Measurements from ENCODE around the gene NDUFB7. TPM values are rescaled to one million over a fixed set of nuclear protein-coding genes. Genes with fewer than 3 reads are reported as not detected.

NDUFB7 gene
- total and polyA plus RNA-seq, 2 of the 8 experiments (the other 6 are each of a cell fraction or from before 2014, with no cell fraction given), result 151 to 740 TPM

DNA sequence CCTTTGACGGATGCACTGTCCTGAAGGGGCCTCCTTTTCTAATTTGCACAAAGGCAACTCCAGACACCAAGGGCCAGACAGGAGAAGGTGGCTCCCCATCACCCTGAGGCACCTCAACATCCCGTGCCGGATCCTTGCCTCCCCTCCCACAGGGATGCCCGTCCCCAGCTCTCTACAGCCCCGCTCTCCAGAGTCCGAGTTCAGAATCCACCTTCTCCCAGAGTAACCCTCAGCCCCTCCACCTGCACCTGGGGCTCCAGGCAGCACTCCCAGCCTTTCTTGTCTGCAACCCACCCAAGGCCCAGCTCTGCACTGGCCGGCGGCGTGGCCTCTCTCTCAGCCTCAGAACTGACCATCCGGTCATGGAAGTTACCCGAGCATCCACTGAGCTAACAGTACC is 4.8 kb downstream of the NDUFB7 start:
- no peak overlapping the region for H2AK5ac ChIP-seq (ENCODE audit: low read depth, low read length)
- no peak overlapping the region for H2AFZ ChIP-seq (ENCODE audit: low read length)
- H3K27ac ChIP-seq (ENCODE audit: low read depth, low read length), result no peak overlapping the region
- no peak overlapping the region for H2BK12ac ChIP-seq (ENCODE audit: low read depth, low read length)
- no peak overlapping the region for H3K56ac ChIP-seq (replicated peaks; ENCODE audit: insufficient read length, low read depth, low read length)
- H3K27me3 ChIP-seq (replicated peaks in 1 of 4; ENCODE audit: control insufficient read depth in 3 of 4, extremely low read depth in 1 of 4, insufficient read depth in 3 of 4, low read length in 3 of 4), result no peaks in the 10 kb centered on the region
- peaks cover 0 to 24% (median 20%) of the 10 kb centered on the region in 4 experiments; a peak in 6 of 7 replicates for H3K4me1 ChIP-seq (replicated peaks in 1 of 4; ENCODE audit: control insufficient read depth in 3 of 4, insufficient read depth in 4 of 4, low read length in 3 of 4)
- peaks cover 0 to 15% of the 10 kb centered on the region in 2 experiments for H4K20me1 ChIP-seq (replicated peaks in 1 of 2; ENCODE audit: control insufficient read depth in 1 of 2, insufficient read depth in 2 of 2, low read length in 2 of 2)
- H2BK20ac ChIP-seq (ENCODE audit: low read length), result no peak overlapping the region
- no peak overlapping the region for H2BK120ac ChIP-seq (replicated peaks; ENCODE audit: low read depth, low read length)
- H4K8ac ChIP-seq (ENCODE audit: extremely low read depth, insufficient read depth, low read length), result no peak overlapping the region; the same call in 1 of the 2 replicates
- no peak overlapping the region for H3K18ac ChIP-seq (ENCODE audit: extremely low read depth, low read length)
- DNase-seq (ENCODE audit: low read depth in 1 of 2, low spot score in 2 of 2), result no peak
- H3K9me3 ChIP-seq (ENCODE audit: insufficient read depth in 2 of 2, low read depth in 1 of 2, low read length in 1 of 2), result no peaks in the 10 kb centered on the region
- no peak overlapping the region for H3K9ac ChIP-seq (replicated peaks in 1 of 4; ENCODE audit: extremely low read depth in 1 of 4, low read depth in 3 of 4, low read length in 3 of 4)
- H3K23me2 ChIP-seq (ENCODE audit: low read depth, low read length), result no peaks in the 10 kb centered on the region; the same call in 1 of the 2 replicates
- H3K79me2 ChIP-seq (ENCODE audit: control insufficient read depth in 1 of 2, insufficient read depth in 2 of 2, low read length in 2 of 2), result peaks cover 0 to 21% of the 10 kb centered on the region in 2 experiments; a peak in 2 of 4 replicates
- H3K14ac ChIP-seq (ENCODE audit: insufficient read length), result no peak overlapping the region
- no peak overlapping the region for H3K4me3 ChIP-seq (ENCODE audit: extremely low read depth in 1 of 4, insufficient read depth in 2 of 4, low read depth in 3 of 4, low read length in 4 of 4)
- WGBS, 2 experiments (ENCODE audit: extremely low coverage in 1 of 2, insufficient coverage in 1 of 2, insufficient read length in 1 of 2, insufficient replicate concordance in 2 of 2, low coverage in 1 of 2, low lambda C conversion rate in 2 of 2, missing lambda C conversion rate in 1 of 2), result 93% methylated on average over 11 of the region's 11 CpGs; no CpG with 5 or more reads in 1 of the 2 experiments
- CTCF ChIA-PET (ENCODE audit: partially characterized antibody), result interaction anchor here (0.7 to 0.9 kb wide), 2 partner anchors 10 to 157 kb away, joined by 3 to 4 read pairs; no protein-coding TSS in a partner anchor
- FAIRE-seq, result no peak
- H3K4me2 ChIP-seq (ENCODE audit: insufficient read depth in 1 of 2, low read depth in 2 of 2, low read length in 2 of 2), result no peak overlapping the region
- H4K91ac ChIP-seq (replicated peaks; ENCODE audit: insufficient read length, low read length), result no peak overlapping the region
- no peak overlapping the region for H4K5ac ChIP-seq (ENCODE audit: insufficient read length, low read depth, low read length)
- H3K79me1 ChIP-seq (ENCODE audit: low read depth, low read length), result no peaks in the 10 kb centered on the region; the same call in none of the 2 replicates
- no peak overlapping the region for H3K4ac ChIP-seq (replicated peaks; ENCODE audit: insufficient read length, low read depth, low read length)
- H2BK5ac ChIP-seq (ENCODE audit: low read depth, low read length), result no peak overlapping the region
- POLR2A ChIA-PET (ENCODE audit: partially characterized antibody), result interaction anchor here (1.0 to 1.2 kb wide), 2 partner anchors 119 to 553 kb away, joined by 3 read pairs; no protein-coding TSS in a partner anchor
- no peak overlapping the region for H3K23ac ChIP-seq (ENCODE audit: insufficient read length)
- no peak overlapping the region for H2BK15ac ChIP-seq (ENCODE audit: low read length)
- peaks cover 0 to 16% (median 6%) of the 10 kb centered on the region in 4 experiments; a peak in 3 of 8 replicates for H3K36me3 ChIP-seq (ENCODE audit: control insufficient read depth in 2 of 4, insufficient read depth in 4 of 4, low read length in 3 of 4)
- TF ChIP-seq YY1 (IDR thresholded peaks at IDR 0.05; ENCODE audit: low read depth, low read length), result no peak

Data from H1 (cell line).